Measurements from ENCODE around the gene PRCD.

Gene PRCD, protein sequence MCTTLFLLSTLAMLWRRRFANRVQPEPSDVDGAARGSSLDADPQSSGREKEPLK

DNA sequence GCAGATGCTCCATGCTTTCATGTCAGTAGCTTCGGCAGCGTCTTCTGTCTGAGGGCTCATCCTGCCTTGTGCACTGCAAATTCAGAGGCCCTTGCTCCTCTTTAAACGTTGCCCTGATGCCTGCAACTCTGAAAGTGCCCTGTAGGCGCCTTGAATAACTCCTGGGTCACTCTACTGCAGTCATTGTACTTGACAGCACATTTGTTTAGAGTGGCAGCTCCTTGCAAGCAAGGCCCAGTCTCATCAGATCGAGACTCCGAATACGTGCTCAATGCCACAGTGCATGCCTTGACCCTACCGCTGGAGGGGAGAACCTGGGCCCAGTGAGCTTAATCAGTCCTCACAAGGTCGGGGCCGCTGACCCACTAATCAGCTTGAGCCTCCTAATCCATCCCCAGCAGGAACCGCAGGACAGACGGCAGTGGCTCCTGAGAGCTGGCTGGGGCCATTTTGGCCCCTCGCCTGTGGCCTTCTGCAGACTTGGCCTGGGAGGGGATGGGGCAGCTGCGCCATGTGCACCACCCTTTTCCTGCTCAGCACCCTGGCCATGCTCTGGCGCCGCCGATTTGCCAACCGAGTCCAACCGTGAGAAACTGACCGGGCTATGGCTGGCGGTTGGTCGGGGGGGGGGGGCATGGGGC, at the start of gene PRCD:
Gene PRCD (plus strand): TSS at position 414 of the 641 bp plus-strand sequence. CDS start 98 bp downstream, at position 512.
- no peak for DNase-seq (ENCODE audit: low spot score)

DNA sequence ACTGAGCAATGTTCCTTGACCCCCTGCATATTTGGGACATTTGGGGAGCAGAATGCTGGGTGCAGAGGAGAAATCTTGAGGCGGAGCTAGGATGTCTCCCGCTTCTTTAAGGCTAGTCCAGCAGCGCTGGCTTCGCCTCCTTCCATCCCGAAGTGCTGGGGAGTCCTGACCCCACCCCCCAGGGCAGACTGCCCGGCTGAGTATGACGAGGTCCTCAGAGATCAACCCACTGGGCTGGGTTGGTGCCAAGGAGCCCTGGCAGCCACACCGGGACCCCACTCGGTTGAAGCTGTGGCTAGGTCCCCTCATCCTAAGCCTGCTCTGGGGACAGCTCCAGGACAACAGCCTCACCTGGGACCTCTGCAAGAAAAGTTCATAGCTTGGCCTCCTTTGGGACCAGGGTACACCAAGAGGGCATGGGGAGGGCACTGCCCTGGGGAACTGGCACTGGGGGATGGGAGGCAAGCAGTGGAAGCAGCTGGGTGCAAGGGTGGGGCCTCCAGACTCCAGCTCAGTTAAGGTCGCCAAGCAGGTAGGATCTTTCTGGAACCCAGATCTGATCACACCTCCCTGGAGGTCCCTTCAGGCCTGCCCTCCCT, 49.6 kb upstream of the PRCD start:
- DNase-seq (ENCODE audit: low spot score): no peak

DNA sequence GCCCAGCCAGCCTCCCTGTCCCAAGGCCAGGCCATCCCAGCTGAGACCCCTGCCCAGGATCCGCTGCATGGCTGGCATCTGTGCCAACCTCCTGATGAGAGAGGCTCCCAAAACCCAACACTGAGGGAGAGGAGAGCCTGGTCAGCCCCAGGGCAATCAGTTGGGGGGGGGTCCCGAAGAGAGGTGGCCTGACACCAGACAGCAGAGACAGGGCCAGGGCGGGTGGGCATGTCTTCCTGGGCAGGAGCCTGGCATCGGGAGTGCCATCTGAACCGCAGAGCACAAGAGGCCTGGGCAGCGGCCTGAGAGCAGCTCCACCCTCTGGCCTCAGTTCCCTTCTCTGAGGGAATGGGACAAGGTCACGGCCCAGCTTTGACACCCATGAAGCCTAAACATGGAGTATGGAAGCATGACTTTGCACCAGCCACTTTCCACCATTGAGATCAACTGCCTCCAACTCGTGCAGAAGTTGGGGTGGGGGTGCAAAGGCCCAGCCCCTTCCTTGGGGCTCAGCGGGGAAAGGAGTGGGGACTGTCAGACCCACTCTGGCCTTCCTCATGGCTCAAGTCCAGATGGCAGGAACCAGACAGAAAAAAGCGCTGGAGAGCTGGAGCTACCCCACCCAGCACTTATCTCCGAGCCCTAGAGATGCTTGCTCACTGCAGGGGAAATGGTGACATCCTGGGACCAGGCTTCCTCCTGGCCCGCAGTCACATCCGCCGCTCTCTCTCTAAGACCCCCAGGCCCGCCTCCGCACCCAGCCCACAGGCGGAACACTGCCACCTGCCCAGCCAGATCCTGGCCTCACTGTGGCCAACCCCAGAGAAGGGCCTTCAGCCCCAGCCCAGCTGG, 48.3 kb upstream of the PRCD start:
- DNase-seq (ENCODE audit: low spot score): no peak

DNA sequence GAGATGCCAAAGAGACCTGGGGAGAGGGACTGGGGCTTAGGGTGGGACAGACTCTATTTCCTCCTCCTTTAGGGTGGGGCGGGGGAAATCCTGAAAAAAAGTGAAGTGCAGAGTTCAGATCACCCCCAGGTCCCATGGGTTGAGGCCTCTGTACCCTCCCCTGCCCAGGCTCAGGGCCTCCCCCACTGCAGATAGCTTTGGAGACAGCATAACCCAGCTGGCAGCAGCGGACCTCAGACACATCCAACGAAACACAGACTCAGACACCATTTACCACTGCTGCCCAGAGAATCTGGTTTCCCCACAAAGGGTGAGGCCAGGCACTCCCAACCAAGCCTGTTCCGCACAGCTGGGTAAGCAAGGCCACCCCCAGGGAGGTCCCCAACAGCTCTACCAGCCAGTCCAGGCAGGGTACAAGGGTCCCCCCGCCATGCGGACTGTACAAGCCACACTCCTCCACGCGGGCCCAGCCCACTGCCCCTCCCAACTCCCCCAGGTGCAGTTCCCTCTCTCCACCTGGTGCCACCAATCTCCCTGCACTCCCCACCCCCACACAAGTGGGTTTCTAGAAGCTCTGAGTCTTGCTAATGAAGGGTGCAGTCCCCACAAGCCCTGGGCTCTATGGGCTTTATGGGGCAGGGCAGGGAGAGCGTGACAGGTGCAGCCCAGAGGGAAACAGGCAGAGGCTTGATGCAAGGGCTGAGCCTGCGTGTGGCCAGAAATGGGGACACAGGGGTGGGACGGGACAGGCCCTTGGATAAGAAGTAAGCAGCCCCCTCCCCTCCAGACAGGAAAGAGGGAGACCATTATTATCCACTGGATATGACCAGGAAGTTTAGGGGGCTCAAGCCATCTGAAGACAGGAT, 47.5 kb upstream of the PRCD start:
- DNase-seq (ENCODE audit: low spot score): no peak

DNA sequence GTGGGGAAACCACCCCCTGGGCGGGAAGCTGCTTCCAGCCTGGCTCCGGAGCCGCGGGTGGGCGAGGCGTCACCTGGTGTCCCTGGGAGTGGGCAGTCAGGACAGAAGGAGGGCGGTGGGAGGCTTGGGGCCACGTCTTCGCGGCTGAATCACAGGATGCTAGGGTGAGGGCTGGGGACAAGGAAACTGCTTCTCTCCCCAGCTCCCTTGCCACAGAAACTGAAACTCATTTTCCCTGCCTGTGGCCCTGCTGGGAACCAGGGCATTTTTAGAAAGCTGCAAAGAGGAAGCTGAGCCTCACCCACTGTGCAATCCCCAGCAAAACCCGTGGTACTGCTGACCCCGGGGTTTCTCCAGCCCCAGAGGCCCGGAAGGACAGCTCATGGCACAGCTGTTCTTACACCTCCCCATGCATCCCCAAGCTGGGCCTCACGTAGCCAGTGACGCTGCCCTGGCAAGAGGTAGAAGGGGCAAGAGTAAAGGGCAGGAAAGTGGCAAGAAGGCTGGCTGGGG, 46.8 kb upstream of the PRCD start:
- DNase-seq (ENCODE audit: low spot score): peak; percentile 36

DNA sequence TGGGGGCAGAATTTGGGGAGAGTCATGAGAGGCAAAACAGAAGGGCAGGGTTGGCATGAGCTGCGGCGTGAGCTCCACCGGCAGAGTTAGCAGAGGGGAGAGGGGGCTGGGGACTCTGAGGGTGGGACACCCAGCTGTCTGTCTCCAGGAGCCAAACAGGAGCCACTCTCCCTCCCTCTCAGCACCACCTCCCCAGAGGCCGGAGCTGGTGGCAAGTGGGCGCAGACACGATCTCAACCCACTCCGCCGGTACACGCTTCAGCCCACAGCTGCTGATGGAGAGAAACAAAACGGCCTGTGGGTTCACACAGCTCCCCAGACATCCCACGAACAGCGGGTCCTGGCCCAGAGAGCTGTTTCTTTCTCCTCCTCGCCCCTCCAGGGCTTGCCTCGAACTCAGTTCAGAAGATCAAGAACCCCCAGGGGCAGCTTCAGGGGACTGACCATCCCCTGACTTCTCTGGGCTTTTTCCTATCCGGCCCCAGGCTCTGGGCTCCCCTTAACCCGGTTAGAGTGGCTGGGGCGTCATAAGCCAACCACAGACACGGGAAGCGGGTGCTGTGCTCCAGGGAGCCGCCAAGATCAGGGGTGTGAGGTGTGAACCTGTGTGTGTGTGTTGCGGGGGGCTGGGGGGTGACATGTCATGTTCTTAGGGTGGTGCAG, 46.2 kb upstream of the PRCD start:
- DNase-seq (ENCODE audit: low spot score): peak; percentile 25

DNA sequence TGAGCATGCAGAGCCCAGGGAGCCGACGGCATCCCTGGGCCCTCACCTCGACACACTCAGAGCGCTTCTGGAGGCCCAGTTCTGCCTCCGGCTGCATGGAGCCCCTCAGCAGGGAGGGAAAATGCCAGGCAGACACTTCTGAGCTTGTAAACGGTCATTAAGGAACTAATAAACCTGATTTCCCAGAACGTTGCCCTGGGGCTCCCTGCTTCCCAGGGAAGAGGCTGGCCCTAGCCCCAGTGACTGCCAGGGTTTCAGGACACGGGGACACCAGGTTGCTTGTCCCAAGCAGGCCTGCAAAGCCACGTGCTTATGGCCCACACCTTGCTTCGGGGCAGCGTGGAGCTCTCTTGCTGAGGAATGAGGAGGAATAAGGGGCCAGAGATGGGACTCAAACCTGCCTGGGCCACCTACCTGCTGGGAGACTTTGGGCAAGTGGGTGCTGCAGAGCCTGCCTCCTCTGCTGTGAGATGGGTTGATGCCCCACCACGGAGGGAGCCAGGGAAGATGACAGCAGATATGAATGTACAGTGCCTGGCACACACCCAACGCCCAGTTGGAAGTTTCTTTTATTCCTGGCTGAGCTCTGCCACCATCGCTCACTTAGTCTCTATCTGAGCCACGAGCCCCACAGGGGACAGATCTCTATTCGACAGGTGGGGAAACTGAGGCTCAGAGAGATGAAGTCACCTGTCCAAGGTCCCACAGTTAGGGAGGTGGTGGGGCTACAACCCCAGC, 44.0 kb upstream of the PRCD start:
- no peak for DNase-seq (ENCODE audit: low spot score)

DNA sequence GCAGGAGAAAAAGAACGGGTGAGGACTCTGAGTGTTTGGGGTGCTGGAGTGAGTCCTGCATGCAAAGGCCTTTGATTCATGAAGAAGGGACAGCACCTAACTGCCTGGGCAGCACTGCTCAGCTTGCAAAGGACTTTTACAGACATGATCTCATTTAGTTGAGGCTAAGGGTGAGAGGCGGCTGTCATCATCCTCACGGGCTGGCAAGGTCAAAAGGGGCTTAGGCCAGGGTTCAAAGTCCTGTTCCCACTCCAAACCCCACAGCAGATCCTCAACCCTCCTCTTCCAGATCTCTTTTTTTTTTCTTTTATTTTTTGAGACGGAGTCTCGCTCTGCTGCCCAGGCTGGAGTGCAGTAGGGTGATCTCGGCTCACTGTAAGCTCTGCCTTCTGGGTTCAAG, 43.4 kb upstream of the PRCD start:
- no peak for DNase-seq (ENCODE audit: low spot score)

DNA sequence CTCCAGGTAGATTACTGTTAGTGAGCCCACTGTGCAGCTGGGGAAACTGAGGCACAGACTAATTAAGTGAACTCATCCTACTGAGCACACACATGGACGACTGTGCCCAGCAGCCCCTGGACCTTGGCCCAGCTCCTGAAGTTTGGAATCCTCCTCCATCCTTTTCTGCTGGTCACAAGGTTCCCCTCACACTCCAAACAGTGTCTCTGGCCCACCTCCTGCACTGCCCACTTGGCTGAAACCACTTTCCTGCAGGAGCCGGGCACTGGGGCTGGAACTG, 42.2 kb upstream of the PRCD start:
- no peak for DNase-seq (ENCODE audit: low spot score)

DNA sequence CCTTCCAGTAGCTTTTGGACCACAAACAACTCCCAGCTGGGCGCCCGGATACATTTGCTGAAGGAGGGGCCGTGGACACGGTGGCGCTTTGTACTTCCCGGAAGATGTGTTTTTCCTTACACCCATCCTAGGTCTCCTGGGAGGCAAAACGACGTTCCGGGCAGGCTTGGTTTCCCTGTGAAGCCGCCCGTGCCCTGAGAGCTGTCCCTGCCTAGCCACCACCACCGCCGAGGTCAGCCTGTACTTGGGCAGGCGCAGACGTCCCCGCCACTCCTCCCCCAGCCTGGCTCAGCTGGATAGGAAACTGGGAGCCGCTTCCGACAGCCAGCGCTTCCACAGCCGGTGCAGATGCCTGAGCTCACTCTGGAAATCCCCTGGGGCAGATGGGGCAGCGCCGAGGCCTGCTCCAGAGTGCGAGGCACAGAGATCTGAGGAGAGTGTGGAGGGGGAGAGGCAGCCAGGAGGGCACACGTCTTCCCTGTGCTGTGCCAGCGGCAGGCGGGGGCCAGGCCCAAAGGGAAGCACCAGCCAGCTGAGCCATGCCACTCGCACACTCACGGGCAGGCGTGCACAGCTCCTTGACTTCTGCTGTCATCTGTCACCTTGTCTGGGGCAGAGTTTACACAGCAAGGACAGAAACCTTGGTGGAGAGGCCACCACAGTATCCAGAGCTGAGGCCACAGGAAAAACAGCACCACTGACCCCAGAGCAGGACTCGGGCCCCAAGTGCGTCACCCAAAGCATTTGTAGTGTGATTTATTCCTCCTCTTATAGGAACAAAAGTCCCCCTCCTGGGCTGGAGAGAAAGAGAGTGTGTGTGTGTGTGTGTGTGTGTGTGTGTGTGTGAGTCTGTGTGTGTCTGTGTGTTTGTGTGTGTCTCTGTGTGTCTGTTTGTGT, 41.6 kb upstream of the PRCD start:
- DNase-seq (ENCODE audit: low spot score): no peak

DNA sequence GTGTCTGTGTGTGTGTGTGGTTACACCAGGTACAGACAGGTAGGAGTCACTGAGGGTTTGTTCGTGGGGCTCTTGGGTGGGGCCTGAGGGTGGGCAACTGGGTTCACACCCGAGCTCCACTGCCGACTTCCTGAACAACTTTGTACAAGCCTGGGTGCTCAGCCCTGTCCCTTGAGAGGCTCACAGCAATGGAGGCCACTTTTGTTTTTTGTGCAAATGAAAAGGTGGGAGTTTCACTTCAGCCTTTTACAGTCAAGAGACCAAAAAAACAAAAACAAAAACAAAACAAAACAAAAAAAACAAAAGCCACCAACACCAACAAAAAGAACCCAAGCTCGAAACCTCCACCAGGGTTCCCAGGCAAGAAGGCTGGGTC, 41.0 kb upstream of the PRCD start:
- peak; percentile 12 for DNase-seq (ENCODE audit: low spot score)

DNA sequence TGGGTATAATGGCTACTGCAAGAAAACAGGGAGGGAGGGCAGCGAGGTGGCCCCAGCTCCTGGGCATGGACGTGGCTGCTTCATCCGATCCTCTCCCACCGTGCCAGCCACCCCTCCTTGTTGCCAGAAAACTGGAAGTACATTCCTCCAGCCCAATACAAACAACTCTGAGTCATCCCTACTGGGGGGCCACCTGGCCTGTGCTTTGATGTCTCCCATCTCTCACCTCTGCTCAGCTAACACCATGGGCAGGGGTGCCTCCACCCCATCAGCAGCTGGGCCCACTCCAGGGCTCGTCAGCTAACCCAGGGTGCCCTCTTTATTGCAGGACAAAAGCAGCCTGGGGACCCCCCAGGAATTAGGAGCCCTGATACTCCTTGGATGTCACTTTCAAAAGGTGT, 40.6 kb upstream of the PRCD start:
- no peak for DNase-seq (ENCODE audit: low spot score)

DNA sequence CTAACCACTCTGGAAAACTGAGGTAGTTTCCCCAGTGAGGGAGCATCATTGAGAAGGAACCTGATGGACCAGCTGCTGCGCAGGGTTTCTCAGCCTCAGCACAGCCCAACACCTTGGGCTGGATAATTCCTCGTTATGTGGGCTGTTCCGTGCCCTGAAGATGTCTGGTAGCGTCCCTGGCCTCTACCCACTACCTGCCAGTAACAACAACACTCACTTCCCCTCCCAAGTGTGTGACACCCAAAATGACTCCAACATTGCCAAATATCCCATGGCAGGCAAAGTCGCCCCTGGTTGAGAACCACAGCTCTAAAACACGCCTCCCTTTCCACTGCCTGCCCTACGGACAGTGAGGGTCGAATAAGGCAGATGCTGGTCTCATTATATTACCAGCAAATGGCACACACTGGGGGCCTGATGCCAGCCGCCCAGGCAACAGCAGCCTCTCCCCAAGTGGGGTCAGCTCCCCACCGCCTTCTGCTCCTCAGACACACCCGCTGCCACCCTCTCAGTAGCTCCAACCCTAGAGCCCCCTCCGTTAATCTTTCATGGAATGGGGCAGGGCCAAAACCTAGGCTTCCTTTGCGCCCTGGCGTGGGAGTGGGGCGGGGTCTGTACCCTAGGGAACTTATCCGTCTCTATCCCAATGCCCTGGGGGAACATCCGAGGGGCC, 39.6 kb upstream of the PRCD start:
- DNase-seq (ENCODE audit: low spot score): no peak

DNA sequence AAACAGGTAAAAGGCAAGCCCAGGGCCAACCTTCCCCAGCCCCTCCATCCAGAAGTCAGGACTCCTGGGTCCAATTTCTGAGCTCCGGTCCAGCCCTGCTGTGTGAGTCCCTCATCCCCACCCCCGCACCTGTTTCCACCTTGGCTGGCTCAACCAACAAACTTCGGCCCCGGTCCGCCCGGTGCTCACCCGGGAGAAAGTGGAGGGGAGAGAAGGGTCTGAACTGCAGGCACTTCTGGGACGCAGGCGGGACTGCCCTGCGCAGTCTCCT, 39.2 kb upstream of the PRCD start:
- DNase-seq (ENCODE audit: low spot score): no peak

DNA sequence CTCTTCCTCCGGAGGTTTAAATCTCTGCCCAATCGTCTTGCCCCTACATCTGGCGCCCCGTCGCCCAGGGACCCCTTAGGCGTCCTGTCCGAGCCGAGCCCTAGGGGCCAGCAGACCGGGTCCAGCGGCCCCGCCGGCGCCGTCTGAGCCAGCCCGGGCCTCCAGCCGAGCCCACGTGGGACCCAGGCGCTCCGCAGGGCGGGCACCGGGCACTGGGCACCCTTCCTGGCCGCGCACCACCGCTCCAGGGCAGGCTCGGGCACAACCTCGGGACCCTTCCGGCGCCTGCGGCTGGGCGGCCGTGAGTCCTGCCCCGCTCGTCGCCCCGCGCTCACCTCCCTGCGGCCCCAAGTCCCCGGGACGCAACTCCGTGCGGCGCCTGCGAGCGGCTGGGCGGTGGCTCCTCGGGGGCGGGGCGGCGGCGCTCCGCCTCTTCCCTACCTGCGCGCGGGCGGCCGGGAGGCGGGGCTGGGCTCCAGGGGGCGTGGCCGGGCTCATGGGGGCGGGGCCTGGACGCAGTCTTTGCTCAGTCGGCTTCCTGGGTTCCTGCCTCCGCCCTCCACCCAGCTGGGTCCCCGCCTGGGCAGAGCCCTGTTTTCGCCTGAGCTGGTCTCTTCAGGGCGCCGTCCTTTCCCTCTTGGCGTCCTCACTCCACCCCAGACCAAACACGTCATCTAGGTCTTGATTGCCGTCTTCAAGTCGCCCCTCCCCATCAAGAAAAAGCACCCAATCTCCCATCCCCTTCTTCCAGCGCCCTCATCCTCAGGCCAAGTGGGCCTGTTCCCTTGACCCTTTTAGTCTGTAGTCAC, 38.6 kb upstream of the PRCD start, which contains the start of gene RHBDF2:
Gene RHBDF2 (minus strand): TSS at position 406 of the 809 bp plus-strand sequence. CDS start 19,899 bp downstream, outside the sequence.
- peak; percentile 96 for DNase-seq (ENCODE audit: low spot score)

DNA sequence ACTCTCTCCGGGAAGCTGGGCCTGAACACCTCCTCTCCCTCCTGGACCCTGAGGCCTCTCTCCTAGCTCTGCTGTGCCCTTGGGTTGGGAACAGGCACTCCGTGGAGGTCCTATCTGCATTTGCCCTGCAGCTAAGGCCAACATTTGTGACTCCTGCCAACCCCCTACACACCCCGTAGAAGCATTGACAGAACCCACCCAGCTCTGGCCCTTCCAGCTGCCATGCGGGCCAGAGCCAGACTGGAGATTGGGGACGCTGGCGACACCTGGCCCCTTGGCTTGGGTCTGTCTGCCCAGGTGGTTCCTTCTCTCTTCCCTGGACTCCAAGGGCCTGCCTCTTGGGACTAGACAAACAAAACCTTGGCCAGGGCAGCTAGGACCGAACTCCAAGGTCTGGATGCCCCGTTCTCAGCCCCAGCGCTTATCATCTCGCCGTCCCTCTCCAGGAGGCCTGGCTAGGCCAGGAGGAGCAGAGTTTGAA, 38.0 kb upstream of the PRCD start:
- no peak for DNase-seq (ENCODE audit: low spot score)

DNA sequence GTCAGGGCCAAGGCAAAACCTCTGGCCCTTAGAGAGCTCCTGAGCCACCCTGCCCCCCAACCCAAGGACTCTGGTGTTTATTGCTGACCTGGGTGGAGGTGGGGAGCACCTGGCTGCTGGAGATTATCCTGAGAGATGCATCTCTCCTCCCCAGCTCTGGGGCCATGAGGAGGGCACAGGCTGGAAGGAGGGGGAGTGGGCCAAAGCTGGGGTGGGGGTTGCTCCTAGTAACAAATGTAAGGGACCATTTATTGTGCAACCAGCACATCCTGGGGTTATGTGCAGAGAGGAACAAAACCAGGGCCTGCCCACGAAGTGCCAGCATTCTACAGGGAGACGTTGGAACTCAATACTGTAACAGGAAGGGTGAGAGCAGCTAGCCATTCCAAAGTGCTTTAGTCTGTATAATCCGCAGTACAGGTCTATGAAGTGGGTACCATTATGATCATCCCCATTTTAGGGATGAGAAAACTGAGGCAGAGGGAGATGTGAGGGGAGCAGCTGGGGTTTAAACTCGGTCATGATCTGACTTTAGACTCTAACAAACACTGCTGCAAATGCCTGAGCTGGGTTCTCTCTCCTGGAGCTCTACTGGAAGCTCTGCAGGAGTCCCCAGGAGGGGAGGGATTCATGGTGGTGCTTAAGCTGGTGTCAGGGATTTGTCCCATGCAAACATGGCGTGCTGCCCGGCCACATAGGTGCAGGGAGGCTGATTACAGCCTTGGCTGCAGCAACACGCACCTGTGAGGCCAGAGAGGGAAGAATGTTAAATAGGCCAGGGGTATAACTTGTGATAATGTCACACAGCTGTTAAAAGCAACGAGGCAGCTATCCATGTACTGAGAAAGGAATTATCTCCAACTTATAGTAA, 37.3 kb upstream of the PRCD start:
- DNase-seq (ENCODE audit: low spot score): no peak
